HG03439 (cell line): ENCODE results near the gene PDHX.
"Not testable (repeated sequence)": the region's sequence is repeated elsewhere in the genome, so short reads cannot be mapped to it uniquely, and the experiment has no call there.

Source experiments
- ATAC-seq: cut with Tn5 transposase; IDR thresholded peaks from one replicate; pipeline ENCODE4 v1.9.1; 2021; ENCODE audit warnings: mild to moderate bottlenecking, moderate library complexity; ENCODE audit not compliant: unreplicated experiment

PDHX gene

DNA sequence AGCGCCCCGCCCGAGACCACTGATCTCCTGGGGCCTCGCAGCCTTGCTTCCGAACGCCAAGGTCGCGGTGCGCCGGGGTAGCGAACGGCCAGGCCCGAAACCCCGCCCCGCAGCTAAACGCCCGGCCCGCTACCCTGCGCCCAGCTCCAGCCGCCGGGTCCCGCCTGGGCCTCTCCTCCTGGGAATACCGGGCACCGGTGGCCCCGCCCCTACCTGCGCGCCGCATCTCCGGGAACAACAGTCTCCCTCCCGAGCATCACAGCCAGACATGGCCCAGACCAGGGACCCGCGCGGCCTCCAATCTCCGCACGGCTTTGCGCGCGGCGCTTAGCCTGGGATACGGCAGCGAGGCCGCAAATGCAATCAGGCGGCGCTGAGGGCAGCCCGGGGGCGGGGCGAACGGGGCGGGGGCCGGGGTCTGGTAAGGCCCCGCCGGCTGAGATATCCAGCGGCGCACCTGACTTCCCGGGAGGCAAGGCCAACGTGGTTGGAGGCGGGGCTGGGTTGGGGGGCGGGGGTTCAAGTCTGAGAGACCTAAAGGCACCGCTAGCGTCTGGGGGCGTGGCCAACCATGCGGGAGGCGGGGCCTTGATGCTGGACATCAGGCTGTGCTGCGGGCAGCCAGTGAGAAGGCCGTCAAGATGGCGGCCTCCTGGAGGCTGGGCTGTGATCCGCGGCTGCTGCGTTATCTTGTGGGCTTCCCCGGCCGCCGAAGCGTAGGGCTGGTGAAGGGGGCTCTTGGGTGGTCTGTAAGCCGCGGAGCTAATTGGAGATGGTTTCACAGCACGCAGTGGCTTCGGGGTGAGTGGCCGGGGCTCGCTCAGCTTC, at the start of gene PDHX, which contains the start of gene APIP:
PDHX (plus strand) TSS at position 604 of the 828 bp plus-strand sequence; CDS start at position 642, 38 bp downstream.
APIP (minus strand) TSS at position 365 of the 828 bp plus-strand sequence; CDS start at position 270, 95 bp downstream.
- peak; percentile 94 for ATAC-seq

DNA sequence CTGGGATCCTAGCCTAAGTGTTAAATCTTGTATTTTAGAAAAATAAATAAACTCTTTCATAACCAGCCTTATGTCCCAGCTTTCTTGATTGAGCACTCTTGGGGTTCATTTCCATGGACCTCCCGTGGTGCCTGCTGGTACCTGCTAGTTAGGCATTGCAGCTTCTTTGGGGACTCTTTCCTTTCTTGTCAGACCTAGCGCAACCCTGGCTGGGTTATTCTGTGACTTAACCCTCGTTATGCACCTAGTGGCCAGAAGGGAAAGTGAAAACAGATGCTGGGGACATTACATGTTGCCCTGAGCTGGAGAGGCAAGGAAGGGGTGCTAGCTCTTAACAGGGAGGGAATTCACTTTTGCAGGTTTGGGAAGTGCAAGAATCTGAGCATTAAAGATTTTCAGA, 47.0 kb upstream of the PDHX start:
- no peak for ATAC-seq

DNA sequence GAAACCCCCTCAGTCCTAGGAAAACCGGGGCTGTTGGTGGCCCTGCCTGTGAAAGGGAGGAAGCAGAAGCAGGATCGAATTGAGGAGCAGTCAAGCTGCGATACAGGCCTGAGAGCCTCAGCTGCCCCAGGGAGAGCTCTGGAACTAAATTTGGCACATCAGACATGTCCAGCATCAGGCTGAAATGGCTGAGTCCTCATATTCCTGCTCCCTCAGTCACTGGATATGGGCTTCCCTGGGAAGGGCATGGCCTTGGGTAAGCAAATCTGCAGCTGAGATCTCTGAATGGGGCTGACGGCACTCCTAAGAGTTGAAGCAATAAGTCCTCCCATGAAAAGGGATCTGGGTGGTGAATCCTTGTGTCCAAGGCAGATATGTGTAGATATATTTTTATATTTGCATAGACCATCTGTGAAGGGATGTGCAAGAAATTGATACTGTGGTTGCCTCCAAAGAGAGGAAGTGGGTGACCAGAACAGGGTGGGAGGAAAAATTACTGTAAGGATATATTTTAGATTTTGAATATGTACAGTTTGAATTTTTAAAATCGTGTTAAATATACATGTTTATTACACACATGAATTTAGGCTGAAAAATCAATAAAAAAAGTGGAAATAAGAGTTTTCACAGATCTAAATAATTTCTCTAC, 45.7 kb upstream of the PDHX start:
- ATAC-seq: no peak

DNA sequence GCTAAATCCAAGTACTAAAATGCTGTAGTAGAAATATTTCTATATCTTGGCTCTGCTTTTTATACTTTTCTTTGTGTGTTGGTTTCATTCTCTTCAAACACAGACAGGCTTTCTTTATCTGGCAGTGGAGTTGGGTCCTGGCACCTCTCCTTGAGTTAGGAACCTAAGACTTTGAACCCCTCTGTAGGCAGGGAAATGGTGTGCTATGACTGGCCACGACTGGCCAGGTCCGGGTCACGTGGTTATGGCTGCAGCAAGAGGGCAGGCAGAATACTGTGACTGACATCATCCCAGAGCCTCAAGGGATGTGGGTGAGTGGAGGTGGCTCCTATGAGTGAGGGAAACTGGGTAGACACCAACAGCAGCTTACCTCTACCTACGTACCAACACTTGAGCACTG, 42.2 kb upstream of the PDHX start:
- no peak for ATAC-seq

DNA sequence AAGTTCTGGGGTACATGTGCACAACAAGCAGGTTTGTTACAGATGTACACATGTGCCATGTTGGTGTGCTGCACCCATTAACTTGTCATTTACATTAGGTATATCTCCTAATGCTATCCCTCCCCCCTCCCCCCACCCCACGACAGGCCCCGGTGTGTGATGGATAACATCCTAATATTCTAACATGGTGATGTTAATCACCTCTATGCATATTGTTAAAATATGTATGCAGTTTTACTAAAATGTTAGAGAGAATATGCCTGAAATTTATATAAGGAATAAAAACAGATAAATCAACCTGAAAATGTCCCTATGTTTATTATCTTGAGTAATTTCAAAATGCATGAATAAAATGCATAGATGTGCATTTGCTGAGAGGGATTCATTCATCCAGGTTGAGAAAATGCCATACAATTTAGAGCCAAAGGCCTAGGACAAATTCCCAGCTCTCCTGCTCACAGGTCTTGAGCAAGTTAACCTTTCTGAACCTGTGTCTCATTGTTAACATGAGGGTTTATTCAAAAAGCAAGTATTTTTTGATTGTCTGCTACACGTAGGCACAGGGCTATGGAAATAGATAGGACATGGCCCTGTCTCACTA, 38.9 kb upstream of the PDHX start:
- no peak for ATAC-seq

DNA sequence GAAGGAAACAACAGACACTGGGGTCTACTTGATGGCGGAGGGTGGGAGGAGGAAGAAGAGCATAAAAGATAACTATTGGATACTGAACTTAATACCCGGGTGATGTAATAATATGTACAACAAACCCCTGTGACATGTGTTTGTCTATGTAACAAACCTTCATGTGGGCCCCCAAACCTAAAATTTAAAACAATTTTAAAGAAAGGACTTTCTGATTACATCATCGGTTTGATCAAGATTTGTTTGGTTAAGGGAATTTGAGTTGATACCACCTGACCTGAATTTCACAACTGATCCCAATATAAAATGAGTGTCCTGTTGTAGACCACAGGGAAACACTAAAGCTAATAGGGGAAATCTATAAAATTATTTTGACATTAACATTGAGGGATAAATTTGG, 34.5 kb upstream of the PDHX start:
- ATAC-seq: no peak

DNA sequence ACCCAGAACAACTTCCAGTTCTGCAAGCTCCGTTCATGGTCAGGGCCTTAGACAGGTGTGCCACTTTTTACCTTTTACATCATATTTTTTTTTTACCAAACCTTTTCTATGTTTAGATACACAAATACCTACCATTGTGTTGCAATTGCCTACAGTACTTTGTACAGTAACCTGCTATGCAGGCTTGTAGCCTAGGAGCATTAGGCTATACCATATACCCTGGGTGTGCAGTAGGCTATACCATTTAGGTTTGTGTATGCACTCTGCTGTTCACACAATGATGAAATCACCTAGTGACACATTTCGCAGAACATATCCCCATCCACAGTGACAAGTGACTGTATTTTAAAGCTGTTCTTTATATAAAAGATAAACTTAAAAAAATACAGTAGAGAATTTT, 29.8 kb upstream of the PDHX start:
- ATAC-seq: no peak

DNA sequence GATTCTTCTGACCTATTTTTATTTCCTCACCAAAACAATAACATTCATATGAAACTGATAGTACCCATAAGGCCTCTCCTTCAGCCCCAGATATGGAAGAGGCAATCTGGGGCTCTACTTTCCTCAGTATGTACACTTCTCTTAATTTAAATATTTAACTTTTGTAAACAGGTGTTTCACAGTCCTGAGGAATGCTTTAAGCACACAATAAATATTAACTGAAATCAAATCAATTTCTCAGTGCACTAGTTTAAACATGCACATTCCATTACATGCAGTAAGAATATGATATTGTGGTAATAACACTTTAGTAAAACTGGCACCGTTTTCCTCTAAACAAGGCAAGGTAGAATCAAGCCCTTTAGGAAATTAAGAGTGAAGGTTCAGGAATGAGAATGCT, 29.2 kb upstream of the PDHX start:
- no peak for ATAC-seq

DNA sequence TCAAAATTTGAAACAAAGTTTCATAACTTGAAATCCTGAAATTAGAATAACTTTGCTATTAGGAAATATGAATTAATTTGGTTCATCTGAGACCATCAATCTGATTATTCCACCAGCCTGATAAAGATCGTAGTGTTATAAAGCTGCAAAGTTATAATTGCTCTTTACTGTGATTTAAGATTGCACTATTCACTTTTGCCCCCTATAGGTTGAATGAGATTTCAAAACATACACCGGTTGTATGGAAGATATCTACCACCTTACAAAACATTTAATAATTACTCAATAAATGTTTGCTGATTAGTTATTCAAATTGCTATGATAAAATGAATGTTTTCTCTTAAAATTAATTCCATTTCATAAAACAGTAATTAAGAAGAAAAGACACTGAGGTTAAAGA, 26.3 kb upstream of the PDHX start:
- no peak for ATAC-seq

DNA sequence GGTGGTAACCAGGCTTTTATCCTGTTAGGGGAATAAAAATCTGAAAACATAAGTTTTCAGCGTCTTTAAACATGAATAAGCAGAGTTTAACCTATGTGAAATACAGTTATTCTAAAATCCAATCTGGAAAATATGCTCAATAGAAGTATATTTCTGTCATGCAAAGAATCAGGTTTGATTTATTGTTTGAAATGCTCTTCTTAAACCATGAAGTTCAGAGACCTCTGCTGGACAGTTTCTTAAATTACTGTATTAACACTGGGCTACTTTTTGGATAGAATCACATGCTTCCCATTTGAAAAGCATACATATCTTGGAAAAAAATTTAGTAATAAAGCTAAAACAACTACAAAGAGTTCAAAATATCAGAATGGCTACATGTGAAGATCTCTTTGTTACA, 25.6 kb upstream of the PDHX start:
- ATAC-seq: no peak

DNA sequence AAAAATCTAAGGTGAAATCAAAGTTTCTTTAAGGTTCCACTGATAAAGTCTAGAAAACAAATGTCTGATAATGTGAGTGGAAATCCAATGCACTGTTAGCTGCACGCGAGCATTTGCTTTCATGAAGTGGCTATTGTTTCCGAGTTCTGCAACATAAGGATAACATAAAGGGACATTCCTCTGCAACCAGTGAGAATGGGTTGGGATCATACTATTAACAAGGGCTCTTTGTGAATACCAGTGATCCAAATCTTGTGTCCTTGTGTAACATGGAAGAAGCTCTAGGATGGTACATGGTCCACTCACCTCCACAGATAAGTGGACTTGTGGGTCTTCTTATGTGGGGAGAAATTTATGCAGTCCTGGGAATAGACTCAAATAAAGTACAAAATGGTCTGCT, 24.8 kb upstream of the PDHX start:
- no peak for ATAC-seq

DNA sequence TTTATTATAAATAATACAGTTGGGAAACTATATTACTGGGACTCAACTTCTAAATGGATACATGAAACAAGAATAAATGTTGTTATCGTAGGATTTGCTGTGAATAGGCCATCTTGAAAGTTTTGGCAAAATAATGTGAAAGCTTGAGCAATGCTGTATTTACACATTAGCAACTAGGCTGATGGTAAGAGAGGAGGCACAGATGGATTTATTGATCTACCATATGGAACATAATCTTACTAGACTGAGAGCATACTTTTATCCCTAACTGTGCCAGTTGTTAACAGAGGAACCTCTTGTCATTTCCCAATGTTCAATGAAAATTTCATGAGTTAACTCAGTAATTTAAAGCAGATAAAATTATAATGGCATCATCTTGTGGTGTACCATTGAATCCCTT, 23.0 kb upstream of the PDHX start:
- no peak for ATAC-seq

DNA sequence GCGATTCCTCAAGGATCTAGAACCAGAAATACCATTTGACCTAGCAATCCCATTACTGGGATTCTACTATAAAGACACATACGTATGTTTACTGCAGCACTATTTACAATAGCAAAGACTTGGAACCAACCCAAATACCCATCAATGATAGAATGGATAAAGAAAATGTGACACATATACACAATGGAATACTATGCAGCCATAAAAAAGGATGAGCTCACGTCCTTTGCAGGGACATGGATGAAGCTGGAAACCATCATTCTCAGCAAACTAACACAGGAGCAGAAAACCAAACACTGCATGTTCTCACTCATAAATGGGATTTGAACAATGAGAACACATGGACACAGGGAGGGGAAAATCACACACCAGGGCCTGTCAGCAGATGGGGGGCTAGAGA, 20.2 kb upstream of the PDHX start:
- ATAC-seq: not testable (repeated sequence)

DNA sequence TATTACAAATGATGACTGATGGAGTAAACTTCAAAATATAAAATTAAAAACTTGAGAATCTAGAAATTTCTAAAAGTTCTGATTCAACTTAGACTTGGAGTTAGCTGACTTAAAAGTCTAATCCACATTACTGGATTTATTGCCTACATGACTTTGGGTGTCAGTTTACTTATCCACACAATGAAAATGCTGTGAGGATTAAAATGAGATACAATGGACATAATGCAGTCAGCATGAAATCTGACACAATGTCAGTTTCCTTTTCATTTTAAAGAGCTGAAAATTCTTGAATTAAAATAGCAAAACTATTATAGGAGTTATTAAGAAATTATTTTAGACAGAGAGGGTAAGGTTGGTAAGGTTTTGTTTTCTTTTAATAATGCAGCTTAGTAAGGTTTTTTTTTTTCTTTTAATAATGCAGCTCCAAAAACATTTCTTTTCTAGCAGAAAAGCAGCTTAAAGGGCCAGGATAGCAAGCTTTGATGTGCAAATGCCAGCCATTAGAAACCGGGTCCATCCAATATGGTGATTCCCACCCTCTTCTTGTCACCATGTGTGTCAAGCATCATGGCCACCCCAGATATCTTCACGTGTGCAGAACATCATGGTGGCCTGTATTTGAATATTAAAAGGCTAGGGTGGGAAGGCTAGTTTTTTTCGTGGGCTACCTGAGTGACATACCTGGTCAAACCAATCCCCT, 19.1 kb upstream of the PDHX start:
- no peak for ATAC-seq

DNA sequence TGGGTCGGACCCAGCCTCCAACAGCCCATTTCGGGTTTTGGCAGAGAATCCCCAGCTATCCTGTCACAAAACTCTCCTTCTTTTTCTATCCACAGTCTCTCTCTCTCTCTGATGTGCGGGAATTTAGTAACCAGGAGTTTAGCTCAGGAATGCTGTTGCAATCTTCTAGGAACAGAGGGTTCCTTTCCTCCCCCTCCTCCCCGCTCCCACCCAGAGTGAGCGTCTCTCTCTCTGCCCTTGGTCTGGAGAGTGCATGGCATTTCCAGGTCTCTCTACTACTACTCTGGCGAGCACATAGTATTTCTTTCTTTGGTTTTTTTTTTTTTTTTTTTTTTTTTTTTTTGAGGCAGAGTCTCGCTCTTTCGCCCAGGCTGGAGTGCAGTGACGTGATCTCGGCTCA, 17.9 kb upstream of the PDHX start:
- no peak for ATAC-seq

DNA sequence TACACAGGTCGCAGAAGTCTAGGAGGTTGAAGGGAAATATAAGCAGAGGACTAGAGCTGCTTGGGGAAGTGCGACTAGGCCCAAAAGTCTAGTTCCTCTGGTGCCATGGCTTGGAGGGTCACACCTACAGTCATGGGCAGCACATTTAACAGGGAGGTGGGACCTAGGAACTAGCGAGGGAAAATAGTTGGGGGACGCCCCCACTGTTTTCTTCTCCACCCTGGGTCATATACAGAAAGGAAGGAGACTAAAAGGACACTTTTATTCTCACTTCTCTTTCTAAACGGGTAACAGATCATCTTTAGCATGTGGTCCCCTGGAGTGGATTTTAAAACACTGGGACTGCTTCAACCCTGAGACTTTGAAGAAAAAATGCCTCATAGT, 16.8 kb upstream of the PDHX start:
- no peak for ATAC-seq

DNA sequence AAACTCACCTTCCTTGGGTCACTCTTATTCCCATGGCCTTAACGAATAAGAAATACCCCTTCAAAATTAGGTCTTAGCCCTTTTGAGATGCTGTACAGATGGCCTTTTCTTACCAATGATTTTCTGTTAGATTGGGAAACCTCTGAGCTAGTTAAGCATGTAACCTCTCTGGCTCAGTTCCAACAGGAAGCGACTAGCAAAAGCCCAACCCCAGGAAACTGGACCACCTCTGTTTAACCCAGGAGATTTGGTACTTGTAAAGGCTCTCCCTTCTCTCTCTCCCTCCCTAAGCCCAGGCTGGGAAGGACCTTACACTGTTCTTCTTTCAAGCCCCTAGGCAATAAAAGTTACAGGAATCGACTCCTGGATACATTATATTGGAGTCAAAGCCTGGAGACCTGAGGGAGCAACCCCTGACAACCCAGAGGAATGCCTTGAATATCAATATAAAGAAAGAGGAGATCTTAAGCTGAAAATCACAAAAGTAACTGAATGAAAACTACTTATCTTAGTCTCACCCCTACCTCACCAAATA, 11.9 kb upstream of the PDHX start:
- no peak for ATAC-seq

DNA sequence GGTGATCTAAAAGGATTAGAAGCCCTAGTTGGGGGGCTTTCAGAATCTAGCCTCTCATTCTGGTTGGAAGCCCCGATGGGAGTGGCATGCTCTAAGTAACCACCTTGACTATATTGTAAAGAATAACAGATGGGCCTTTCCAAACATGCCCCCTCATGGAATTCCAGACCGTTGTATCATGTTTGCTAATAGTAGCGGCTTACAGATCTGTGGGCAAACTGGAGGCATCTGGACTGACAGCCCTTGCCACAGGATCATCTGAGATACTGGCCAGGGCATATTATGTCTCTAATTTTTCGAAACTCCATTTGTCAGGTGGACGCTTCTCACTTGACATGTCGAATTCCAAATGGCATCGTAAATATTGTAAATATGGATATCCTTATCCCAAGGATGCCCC, 10.8 kb upstream of the PDHX start:
- ATAC-seq: no peak

DNA sequence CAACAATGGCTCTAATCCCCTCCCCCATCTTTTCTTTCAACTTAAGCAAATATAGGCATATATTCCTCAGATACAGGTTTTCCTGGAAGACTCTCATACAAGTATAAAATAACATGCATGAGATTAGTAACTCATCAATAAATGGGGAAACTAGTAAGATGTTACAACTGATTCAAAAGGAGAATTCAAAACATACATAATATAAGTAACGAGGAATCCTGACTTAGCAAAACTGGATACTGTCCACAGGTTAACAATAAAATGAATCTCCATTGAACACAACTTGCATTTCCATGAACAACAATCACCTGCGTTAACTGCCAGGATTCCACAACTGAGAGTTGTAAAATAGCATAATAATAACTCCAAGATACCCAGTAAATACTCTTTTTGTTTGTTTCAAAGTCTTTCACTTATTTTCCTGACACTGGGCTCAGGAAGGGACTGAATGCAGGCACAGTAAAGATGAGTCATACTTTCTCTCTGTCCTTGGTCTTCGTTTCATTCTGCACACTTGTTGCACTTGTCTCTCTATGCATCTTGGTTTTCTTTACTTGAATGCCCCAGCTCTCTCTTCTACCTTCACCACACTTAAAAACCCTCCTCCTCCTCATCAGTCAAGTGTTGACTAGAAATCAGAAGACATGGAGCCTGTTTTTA, 8.4 kb upstream of the PDHX start:
- ATAC-seq: no peak

DNA sequence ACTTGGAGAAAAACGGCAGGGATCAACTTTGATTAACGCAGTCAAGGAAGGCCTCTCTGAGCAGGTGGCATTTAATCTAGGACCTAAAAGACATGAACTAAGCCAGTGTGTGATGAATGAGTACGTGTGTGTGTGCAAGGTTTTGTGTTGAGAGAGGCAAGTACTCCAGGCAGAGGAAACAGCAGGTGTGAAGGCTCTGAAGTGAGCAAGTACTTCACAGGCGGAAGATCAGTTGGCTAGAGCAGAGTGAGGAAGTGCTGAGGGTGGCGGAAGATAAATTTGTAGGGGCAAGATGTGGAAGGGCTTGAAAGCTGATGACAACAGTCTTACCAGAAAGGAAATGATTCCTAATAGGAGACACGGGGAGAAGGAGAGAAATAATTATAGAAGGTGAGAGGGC, 7.0 kb upstream of the PDHX start:
- ATAC-seq: no peak

DNA sequence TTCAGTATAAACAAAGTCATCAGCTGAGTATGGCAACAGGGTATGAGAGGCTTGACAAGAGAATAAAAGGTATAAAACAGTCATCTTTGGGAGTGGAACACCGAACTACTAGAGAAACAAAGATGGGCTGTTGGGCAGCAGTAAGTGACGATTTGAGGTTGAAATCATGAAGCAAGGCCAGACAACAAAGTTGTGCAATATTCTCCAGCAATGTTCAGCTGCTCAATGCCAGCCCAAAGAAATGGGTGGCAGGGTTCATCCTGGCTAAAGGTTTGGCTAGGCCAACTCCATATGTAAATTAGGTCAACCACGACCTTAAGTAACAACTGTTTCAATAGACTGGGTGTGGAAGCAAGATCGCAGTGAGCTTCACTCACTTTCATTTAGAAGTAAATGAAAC, 6.5 kb upstream of the PDHX start:
- no peak for ATAC-seq
